Measurements from ENCODE around the gene BTNL3. TPM values are rescaled to one million over a fixed set of nuclear protein-coding genes. Genes with fewer than 3 reads are reported as not detected.

Gene BTNL3
- total RNA-seq, 1 experiment from 2014 or later, result not detected

DNA sequence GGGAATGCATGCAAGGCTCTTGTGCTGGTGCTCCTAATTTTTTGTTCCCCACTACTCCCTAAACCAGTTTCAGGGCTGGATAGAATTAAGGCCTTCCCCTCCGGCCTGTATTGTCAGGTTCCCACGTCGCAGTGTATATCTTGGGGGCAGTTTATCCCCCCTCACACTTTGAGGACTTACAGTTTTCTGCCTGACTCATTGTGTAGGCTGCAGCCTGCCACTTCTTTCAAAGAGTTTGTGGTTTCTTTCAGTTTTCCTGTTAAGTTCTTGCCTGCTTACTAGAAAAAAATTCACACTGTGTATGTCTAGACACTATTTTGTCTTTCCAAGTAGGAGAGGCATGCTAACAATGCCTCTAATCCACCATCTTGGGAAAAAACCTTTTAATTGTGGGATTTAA, 28.4 kb upstream of the BTNL3 start:
- no peak overlapping the region for H3K4me3 ChIP-seq
- no TSS peak for BruUV-seq (replicated peaks)
- no peaks in the 10 kb centered on the region for H3K9me3 ChIP-seq (ENCODE audit: insufficient read depth, low read depth)
- ChIA-PET CTCF (no interaction called here), POLR2A (ENCODE audit: unreplicated experiment) (no interaction called here)
- no peaks in the 10 kb centered on the region for H3K27me3 ChIP-seq (ENCODE audit: insufficient read depth, low read depth)
- no peak overlapping the region for H3K27ac ChIP-seq
- no peaks in the 10 kb centered on the region for H4K20me1 ChIP-seq (ENCODE audit: insufficient read depth)
- no peak for DNase-seq
- H2AFZ ChIP-seq, result no peak overlapping the region
- no peaks in the 10 kb centered on the region for H3F3A ChIP-seq (ENCODE audit: insufficient read depth, low read depth)
- H3K36me3 ChIP-seq (ENCODE audit: low read depth), result no peaks in the 10 kb centered on the region
- no peaks in the 10 kb centered on the region for H3K9me2 ChIP-seq (ENCODE audit: insufficient read depth)
- TF ChIP-seq, protein P1, sequence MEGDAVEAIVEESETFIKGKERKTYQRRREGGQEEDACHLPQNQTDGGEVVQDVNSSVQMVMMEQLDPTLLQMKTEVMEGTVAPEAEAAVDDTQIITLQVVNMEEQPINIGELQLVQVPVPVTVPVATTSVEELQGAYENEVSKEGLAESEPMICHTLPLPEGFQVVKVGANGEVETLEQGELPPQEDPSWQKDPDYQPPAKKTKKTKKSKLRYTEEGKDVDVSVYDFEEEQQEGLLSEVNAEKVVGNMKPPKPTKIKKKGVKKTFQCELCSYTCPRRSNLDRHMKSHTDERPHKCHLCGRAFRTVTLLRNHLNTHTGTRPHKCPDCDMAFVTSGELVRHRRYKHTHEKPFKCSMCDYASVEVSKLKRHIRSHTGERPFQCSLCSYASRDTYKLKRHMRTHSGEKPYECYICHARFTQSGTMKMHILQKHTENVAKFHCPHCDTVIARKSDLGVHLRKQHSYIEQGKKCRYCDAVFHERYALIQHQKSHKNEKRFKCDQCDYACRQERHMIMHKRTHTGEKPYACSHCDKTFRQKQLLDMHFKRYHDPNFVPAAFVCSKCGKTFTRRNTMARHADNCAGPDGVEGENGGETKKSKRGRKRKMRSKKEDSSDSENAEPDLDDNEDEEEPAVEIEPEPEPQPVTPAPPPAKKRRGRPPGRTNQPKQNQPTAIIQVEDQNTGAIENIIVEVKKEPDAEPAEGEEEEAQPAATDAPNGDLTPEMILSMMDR (conservative IDR thresholded peaks at IDR 0.05), result no peak
- TF ChIP-seq EZH2 (IDR thresholded peaks at IDR 0.05; ENCODE audit: low read depth), result no peak
- H3K4me1 ChIP-seq (replicated peaks; ENCODE audit: insufficient read depth), result no peaks in the 10 kb centered on the region
- H3K79me2 ChIP-seq (ENCODE audit: low read depth), result no peaks in the 10 kb centered on the region
- intact Hi-C loops (cut with micrococcal nuclease; ENCODE audit: unreplicated experiment), result no loop called here
- H3K4me2 ChIP-seq, result no peak overlapping the region

DNA sequence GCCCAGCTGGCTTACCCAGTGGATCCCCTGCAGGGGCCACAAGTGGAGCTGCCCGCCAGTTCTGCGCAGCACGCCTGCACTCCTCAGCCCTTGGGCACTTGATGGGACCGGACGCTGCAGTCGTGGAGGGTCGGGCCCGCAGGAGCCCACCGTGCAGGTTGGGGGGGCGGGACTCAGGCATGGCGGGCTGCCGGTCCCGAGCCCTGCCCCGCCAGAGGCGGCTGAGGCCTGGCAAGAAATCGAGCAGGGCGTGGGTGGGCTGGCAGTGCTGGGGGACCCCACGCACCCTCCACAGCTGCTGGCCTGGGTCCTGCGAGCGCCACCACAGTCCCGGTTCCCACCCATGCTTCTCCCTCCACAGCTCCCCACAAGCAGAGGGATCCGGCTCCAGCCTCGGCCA, 19.2 kb upstream of the BTNL3 start:
- H4K20me1 ChIP-seq (ENCODE audit: insufficient read depth), result no peaks in the 10 kb centered on the region

GRCh38 chr5:180970336-180970735, 18.3 kb upstream of the BTNL3 start:
- Histone ChIP-seq H3F3A (ENCODE audit: insufficient read depth, low read depth) (no peaks in the 10 kb centered on the region), H3K27me3 (ENCODE audit: insufficient read depth, low read depth) (no peaks in the 10 kb centered on the region), H3K9me2 (ENCODE audit: insufficient read depth) (no peaks in the 10 kb centered on the region), H2AFZ (no peak overlapping the region), H3K27ac (no peak overlapping the region), H3K4me1 (replicated peaks; ENCODE audit: insufficient read depth) (no peaks in the 10 kb centered on the region), H3K4me2 (no peak overlapping the region), H4K20me1 (ENCODE audit: insufficient read depth) (no peaks in the 10 kb centered on the region), H3K79me2 (ENCODE audit: low read depth) (no peaks in the 10 kb centered on the region), H3K4me3 (no peak overlapping the region), H3K36me3 (ENCODE audit: low read depth) (no peaks in the 10 kb centered on the region), H3K9me3 (ENCODE audit: insufficient read depth, low read depth) (no peaks in the 10 kb centered on the region)
- intact Hi-C loops (cut with micrococcal nuclease; ENCODE audit: unreplicated experiment), result no loop called here
- TF ChIP-seq, protein P1 (conservative IDR thresholded peaks at IDR 0.05), result no peak
- TF ChIP-seq EZH2 (IDR thresholded peaks at IDR 0.05; ENCODE audit: low read depth), result no peak
- no TSS peak for BruUV-seq (replicated peaks)
- ChIA-PET POLR2A (ENCODE audit: unreplicated experiment) (no interaction called here), CTCF (no interaction called here)
- no peak for DNase-seq

More for the DNA sequence above, 19.2 kb upstream of the BTNL3 start:
- no peak overlapping the region for H3K27ac ChIP-seq
- BruUV-seq (replicated peaks), result no TSS peak
- H3K4me3 ChIP-seq, result no peak overlapping the region
- no peaks in the 10 kb centered on the region for H3K9me3 ChIP-seq (ENCODE audit: insufficient read depth, low read depth)
- H3K79me2 ChIP-seq (ENCODE audit: low read depth), result no peaks in the 10 kb centered on the region
- POLR2A ChIA-PET (ENCODE audit: unreplicated experiment), result no interaction called here
- no peaks in the 10 kb centered on the region for H3K36me3 ChIP-seq (ENCODE audit: low read depth)
- no peaks in the 10 kb centered on the region for H3K4me1 ChIP-seq (replicated peaks; ENCODE audit: insufficient read depth)
- H3K27me3 ChIP-seq (ENCODE audit: insufficient read depth, low read depth), result no peaks in the 10 kb centered on the region
- H3K4me2 ChIP-seq, result no peak overlapping the region
- no peak for DNase-seq
- no peaks in the 10 kb centered on the region for H3F3A ChIP-seq (ENCODE audit: insufficient read depth, low read depth)
- intact Hi-C loops (cut with micrococcal nuclease; ENCODE audit: unreplicated experiment), result no loop called here
- CTCF ChIA-PET, result no interaction called here
- no peak overlapping the region for H2AFZ ChIP-seq
- no peak for TF ChIP-seq EZH2 (IDR thresholded peaks at IDR 0.05; ENCODE audit: low read depth)
- TF ChIP-seq, protein P1 (conservative IDR thresholded peaks at IDR 0.05), result no peak
- no peaks in the 10 kb centered on the region for H3K9me2 ChIP-seq (ENCODE audit: insufficient read depth)
